Nephron (organoid): ENCODE data around the gene TFPT.
A peak's percentile ranks its signal among the peaks of the same experiment; 100 is the strongest.

Experiments used
- H3K27ac Mint-ChIP-seq, 3 experiments: 2 replicates each; pipeline ENCODE4 v1.8.0; 2020; ENCODE audit warnings: mixed read lengths in 3 of 3, mild to moderate bottlenecking in 2 of 3, moderate library complexity in 1 of 3
- H3K27me3 Mint-ChIP-seq: 2 replicates; pipeline ENCODE4 v1.8.0; 2021; ENCODE audit warnings: low read depth, mild to moderate bottlenecking, moderate library complexity, mixed read lengths
- H3K36me3 Mint-ChIP-seq: 2 replicates; pipeline ENCODE4 v1.8.0; 2020; ENCODE audit warnings: low read depth, mixed read lengths
- H3K4me1 Mint-ChIP-seq: 2 replicates; pipeline ENCODE4 v1.8.0; 2020; ENCODE audit warnings: mixed read lengths
- H3K4me3 Mint-ChIP-seq, 3 experiments: 2 replicates each; pipeline ENCODE4 v1.8.0; 2020; ENCODE audit warnings: mild to moderate bottlenecking in 3 of 3, mixed read lengths in 3 of 3, moderate library complexity in 2 of 3
- H3K9me3 Mint-ChIP-seq: 2 replicates; pipeline ENCODE4 v1.8.0; 2020; ENCODE audit warnings: mixed read lengths
- CTCF ChIP-seq, 3 experiments: fragments of 200-600 bp; sonication (generic); IDR thresholded peaks; one replicate each; pipeline ENCODE4 v1.5.0; 2021; ENCODE audit warnings: antibody characterized with exemption in 3 of 3; ENCODE audit not compliant: unreplicated experiment in 3 of 3

The TFPT gene, protein sequence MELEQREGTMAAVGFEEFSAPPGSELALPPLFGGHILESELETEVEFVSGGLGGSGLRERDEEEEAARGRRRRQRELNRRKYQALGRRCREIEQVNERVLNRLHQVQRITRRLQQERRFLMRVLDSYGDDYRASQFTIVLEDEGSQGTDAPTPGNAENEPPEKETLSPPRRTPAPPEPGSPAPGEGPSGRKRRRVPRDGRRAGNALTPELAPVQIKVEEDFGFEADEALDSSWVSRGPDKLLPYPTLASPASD

DNA sequence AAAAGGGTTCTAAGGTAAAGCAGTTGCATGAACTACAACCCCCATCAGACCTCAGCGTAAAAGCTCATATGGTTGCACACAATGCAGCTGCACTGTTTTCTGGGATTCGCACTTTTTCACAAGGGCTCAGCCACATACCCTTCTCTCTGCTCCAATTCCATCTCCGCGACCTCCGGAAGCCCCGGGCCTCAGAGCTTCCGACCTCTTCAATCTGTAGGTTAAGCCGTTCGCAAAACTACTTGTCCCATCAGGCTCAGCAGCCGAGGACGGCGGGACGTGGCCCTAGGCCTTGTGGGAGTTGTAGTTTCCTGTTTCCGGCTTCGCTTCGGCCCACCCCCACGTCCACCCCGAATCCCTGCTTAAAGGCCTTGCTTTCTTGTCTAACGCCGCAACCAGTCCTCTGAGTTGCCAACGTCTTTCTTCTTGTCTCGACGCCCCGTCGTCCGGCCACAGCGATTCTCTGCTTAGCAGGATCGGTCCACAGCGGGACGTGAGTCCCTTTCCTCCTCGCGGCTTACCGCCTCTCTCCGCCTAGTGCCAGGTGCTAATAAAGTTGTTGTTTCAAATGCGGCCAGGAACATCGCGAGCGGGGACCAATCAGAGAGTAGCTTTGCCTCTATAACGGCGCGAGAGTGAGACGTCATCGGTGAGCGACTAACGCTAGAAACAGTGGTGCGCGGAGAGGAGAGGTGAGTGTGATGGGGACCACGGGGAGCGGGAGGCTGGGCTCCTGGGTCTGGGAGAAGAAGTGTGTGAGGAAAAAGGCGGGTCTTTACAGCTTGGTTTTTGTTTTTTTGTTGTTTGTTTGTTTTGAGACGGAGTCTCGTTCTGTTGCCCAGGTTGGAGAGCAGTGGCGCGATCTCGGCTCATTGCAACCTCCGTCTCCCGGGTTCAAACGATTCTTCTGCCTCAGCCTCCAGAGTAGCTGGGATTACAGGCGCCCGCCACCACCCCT lies at the start of gene TFPT, which contains the start of gene PRPF31:
TFPT (minus strand) TSS at position 549 of the 955 bp plus-strand sequence; CDS start at position 161, 388 bp downstream.
PRPF31 (plus strand) TSS at position 646 of the 955 bp plus-strand sequence. CDS start 2,525 bp downstream, outside the sequence.
- Mint-ChIP-seq H3K9me3 (no peaks in the 10 kb centered on the region), H3K4me1 (peaks cover 10% of the 10 kb centered on the region), H3K27ac (peak within 1 kb of the TSS; percentile 70 to 91 (median 89)), H3K27me3 (no peaks in the 10 kb centered on the region), H3K36me3 (peaks cover 24% of the 10 kb centered on the region), H3K4me3 (peak within 1 kb of the TSS; percentile 89 to 94 (median 91))
- TF ChIP-seq CTCF (IDR thresholded peaks at IDR 0.05; ENCODE audit: unreplicated experiment in 3 of 3): no peak

DNA sequence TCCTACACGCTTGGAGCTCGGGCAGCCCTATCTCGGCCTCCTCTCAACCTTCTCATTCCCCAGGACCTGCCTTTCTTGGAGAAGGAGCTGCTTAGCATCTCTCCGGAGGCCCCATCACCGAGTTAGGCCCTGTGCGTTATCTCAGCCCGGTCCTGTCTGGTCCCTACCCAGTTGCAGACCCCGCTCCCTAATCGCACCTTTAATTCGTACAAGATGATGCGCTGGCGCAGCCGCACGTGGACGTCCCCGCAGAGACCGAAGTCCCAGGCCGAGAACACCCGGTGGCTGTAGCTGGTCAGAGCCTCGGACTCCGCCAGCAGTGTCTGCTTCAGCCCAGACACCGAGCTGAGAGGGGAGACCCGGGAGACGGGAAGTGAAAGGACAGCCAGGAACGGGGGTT lies 49.8 kb upstream of the TFPT start:
- Mint-ChIP-seq H3K4me3 (no peak overlapping the region), H3K4me1 (peaks cover 15% of the 10 kb centered on the region), H3K27me3 (peaks cover 16% of the 10 kb centered on the region), H3K36me3 (peaks cover 11% of the 10 kb centered on the region), H3K27ac (no peak overlapping the region), H3K9me3 (peaks cover 13% of the 10 kb centered on the region)
- TF ChIP-seq CTCF (IDR thresholded peaks at IDR 0.05; ENCODE audit: unreplicated experiment in 3 of 3): no peak

DNA sequence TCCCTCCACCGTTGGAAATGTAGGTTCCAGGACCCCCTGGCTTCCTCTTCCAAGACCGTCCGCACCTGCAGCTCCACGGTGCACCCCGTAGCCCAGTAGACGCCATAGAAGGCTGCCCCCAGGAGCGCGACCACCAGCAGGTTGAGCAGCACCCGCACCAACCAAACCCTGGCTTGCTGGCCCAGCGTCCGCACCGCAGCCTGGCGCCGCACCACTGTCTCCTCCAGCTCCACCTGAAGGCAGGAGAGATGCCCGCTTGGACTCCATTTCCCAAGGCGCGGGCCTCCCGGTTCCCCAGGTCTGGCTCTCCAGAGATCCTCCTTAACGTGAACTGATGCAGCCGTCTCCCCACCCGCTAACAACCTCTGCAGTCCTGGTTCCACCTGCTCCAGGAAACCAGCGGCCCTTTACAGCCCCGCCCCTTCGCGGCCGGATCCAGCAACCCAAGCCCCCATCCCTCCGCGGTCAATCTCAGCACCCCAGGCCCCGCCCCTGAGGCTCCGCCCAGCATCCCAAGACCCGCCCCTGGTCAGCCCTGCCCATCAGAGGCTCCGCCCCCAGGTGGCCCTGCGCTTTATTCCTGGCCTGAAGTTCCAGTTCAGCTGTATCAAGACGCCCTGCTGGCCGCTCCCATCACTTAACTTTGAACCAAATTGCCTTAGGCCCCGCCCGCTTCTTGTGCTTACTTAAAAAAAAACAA lies 49.1 kb upstream of the TFPT start:
- Mint-ChIP-seq H3K27me3 (peaks cover 16% of the 10 kb centered on the region), H3K27ac (no peak overlapping the region), H3K36me3 (peaks cover 17% of the 10 kb centered on the region), H3K9me3 (peaks cover 17% of the 10 kb centered on the region), H3K4me1 (peaks cover 22% of the 10 kb centered on the region), H3K4me3 (peak overlapping the region in 1 of 3 experiments; percentile 52)
- TF ChIP-seq CTCF (IDR thresholded peaks at IDR 0.05; ENCODE audit: unreplicated experiment in 3 of 3): no peak

DNA sequence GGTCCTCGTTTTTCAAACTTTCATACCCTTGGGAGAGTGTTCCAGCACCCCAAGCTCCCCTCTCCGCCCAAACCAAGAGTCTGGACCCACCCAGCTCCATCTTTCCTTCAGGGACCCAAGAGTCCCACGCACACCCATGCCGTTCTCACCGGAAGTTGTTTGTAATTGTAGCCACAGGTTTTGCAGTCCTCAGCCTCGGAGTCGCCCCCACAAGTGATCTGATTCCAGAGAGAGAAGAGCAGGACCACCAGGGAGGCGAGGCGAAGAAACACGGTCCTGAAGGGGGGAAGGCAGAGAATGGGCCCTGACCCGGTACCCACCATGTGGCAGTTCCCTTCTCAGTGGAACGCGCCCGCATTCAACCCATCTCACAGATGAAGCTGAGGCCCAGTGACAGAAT lies 47.4 kb upstream of the TFPT start:
- Mint-ChIP-seq H3K9me3 (peaks cover 17% of the 10 kb centered on the region), H3K36me3 (peaks cover 19% of the 10 kb centered on the region), H3K27ac (no peak overlapping the region), H3K27me3 (peaks cover 16% of the 10 kb centered on the region), H3K4me1 (peaks cover 34% of the 10 kb centered on the region), H3K4me3 (peak overlapping the region in 2 of 3 experiments; percentile 35 to 84)
- no peak for TF ChIP-seq CTCF (IDR thresholded peaks at IDR 0.05; ENCODE audit: unreplicated experiment in 3 of 3)

DNA sequence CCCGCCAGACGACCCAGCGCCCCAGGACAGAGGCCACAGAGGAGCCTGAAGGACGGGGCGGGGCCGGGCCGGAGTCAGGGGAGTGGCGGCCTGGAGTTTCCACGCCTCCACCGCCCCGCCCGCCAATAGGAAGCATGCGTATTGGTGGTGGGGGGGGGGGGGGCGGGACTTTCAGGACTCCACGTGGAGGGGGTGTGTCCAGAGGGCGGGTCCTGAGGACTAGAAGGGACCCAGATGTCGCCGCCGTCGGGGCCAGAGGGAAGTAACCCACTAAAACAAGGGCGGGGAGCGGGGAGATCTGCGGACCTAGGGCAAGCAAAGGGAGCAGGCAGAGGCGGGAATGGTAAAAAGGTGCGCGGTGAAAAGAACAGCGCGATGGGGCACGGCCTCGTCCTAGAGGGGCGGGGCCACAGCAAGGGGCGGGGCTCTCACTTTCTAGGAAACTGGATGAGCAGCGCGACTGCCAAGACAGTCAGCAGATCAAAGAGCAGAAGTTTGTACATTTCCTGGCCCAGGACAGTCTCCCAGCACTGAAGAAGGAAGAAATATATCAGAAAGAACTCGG lies 46.9 kb upstream of the TFPT start:
- Mint-ChIP-seq H3K4me1 (peaks cover 34% of the 10 kb centered on the region), H3K4me3 (peak overlapping the region; percentile 76 to 84 (median 81)), H3K36me3 (peaks cover 19% of the 10 kb centered on the region), H3K27me3 (peaks cover 16% of the 10 kb centered on the region), H3K9me3 (peaks cover 17% of the 10 kb centered on the region), H3K27ac (no peak overlapping the region)
- TF ChIP-seq CTCF (IDR thresholded peaks at IDR 0.05; ENCODE audit: unreplicated experiment in 3 of 3): no peak
